Measurements from ENCODE around the gene MUC2. TPM values are rescaled to one million over a fixed set of nuclear protein-coding genes. Genes with fewer than 3 reads are reported as not detected.

MUC2 gene
- total and polyA plus RNA-seq, 3 experiments from 2014 or later = not detected

- DNase-seq = peak in 1 of 5 donors; percentile 38
- Mint-ChIP-seq H3K4me1 (no peaks in the 10 kb centered on the region), H3K9me3 (no peaks in the 10 kb centered on the region), H3K4me3 (no peak overlapping the region), H3K27me3 (peaks cover 5 to 10% of the 10 kb centered on the region in 2 donors), H3K27ac (no peak overlapping the region), H3K36me3 (no peaks in the 10 kb centered on the region)
- H3K27me3 ChIP-seq (ENCODE audit: insufficient read depth, low read length, poor library complexity, severe bottlenecking) = no peaks in the 10 kb centered on the region
- no peaks in the 10 kb centered on the region for H3K4me1 ChIP-seq (ENCODE audit: insufficient read depth, low read length)
- no peaks in the 10 kb centered on the region for H3K36me3 ChIP-seq (ENCODE audit: insufficient read depth, low read length)
- H3K27ac ChIP-seq (ENCODE audit: low read depth, low read length) = no peak overlapping the region
- POLR2A ChIA-PET = no interaction called here
- CTCF ChIA-PET = no interaction called here
- H3K4me3 ChIP-seq (ENCODE audit: low read length) = no peak overlapping the region
- no peaks in the 10 kb centered on the region for H3K9me3 ChIP-seq (ENCODE audit: low read length)
These were observed 1.5 kb downstream of the MUC2 start for GRCh38 chr11:1076061-1076665.

GRCh38 chr11:1077033-1077416 is 2.4 kb downstream of the MUC2 start:
- Histone ChIP-seq H3K27ac (ENCODE audit: low read depth, low read length) (no peak overlapping the region), H3K9me3 (ENCODE audit: low read length) (no peaks in the 10 kb centered on the region), H3K36me3 (ENCODE audit: insufficient read depth, low read length) (no peaks in the 10 kb centered on the region), H3K4me1 (ENCODE audit: insufficient read depth, low read length) (no peaks in the 10 kb centered on the region), H3K27me3 (ENCODE audit: insufficient read depth, low read length, poor library complexity, severe bottlenecking) (no peaks in the 10 kb centered on the region), H3K4me3 (ENCODE audit: low read length) (no peak overlapping the region)
- ChIA-PET CTCF (no interaction called here), POLR2A (no interaction called here)
- no peak overlapping the region for H3K27ac Mint-ChIP-seq
- H3K4me3 Mint-ChIP-seq = no peak overlapping the region
- peak in 1 of 5 donors; percentile 38 for DNase-seq
- H3K9me3 Mint-ChIP-seq = no peaks in the 10 kb centered on the region
- no peaks in the 10 kb centered on the region for H3K4me1 Mint-ChIP-seq
- peaks cover 0 to 5% of the 10 kb centered on the region in 2 donors for H3K27me3 Mint-ChIP-seq
- no peaks in the 10 kb centered on the region for H3K36me3 Mint-ChIP-seq

GRCh38 chr11:1077417-1078119 is 2.9 kb downstream of the MUC2 start:
- Mint-ChIP-seq H3K36me3 (no peaks in the 10 kb centered on the region), H3K4me3 (no peak overlapping the region), H3K27me3 (peaks cover 0 to 5% of the 10 kb centered on the region in 2 donors), H3K4me1 (no peaks in the 10 kb centered on the region), H3K9me3 (no peaks in the 10 kb centered on the region), H3K27ac (no peak overlapping the region)
- peak in 1 of 5 donors; percentile 24 for DNase-seq
- Histone ChIP-seq H3K36me3 (ENCODE audit: insufficient read depth, low read length) (no peaks in the 10 kb centered on the region), H3K4me3 (ENCODE audit: low read length) (no peak overlapping the region), H3K9me3 (ENCODE audit: low read length) (no peaks in the 10 kb centered on the region), H3K4me1 (ENCODE audit: insufficient read depth, low read length) (no peaks in the 10 kb centered on the region), H3K27ac (ENCODE audit: low read depth, low read length) (no peak overlapping the region), H3K27me3 (ENCODE audit: insufficient read depth, low read length, poor library complexity, severe bottlenecking) (no peaks in the 10 kb centered on the region)
- ChIA-PET POLR2A (no interaction called here), CTCF (no interaction called here)

- ChIA-PET POLR2A (no interaction called here), CTCF (no interaction called here)
- no peak overlapping the region for H3K4me3 Mint-ChIP-seq
- peaks cover 0 to 3% of the 10 kb centered on the region in 2 donors for H3K27me3 Mint-ChIP-seq
- no peaks in the 10 kb centered on the region for H3K9me3 ChIP-seq (ENCODE audit: low read length)
- H3K4me3 ChIP-seq (ENCODE audit: low read length) = no peak overlapping the region
- no peak overlapping the region for H3K27ac Mint-ChIP-seq
- H3K36me3 ChIP-seq (ENCODE audit: insufficient read depth, low read length) = no peaks in the 10 kb centered on the region
- no peaks in the 10 kb centered on the region for H3K9me3 Mint-ChIP-seq
- H3K36me3 Mint-ChIP-seq = no peaks in the 10 kb centered on the region
- H3K4me1 Mint-ChIP-seq = no peaks in the 10 kb centered on the region
- H3K27me3 ChIP-seq (ENCODE audit: insufficient read depth, low read length, poor library complexity, severe bottlenecking) = no peaks in the 10 kb centered on the region
- no peak overlapping the region for H3K27ac ChIP-seq (ENCODE audit: low read depth, low read length)
- no peaks in the 10 kb centered on the region for H3K4me1 ChIP-seq (ENCODE audit: insufficient read depth, low read length)
- DNase-seq = peak in 1 of 5 donors; percentile 43
These were observed 3.5 kb downstream of the MUC2 start for GRCh38 chr11:1078191-1078601.

GRCh38 chr11:1081601-1082311 is 7.1 kb downstream of the MUC2 start:
- no peaks in the 10 kb centered on the region for H3K9me3 ChIP-seq (ENCODE audit: low read length)
- H3K9me3 Mint-ChIP-seq = no peaks in the 10 kb centered on the region
- no peak overlapping the region for H3K27ac ChIP-seq (ENCODE audit: low read depth, low read length)
- CTCF ChIA-PET = no interaction called here
- no peaks in the 10 kb centered on the region for H3K4me1 ChIP-seq (ENCODE audit: insufficient read depth, low read length)
- no peak overlapping the region for H3K27ac Mint-ChIP-seq
- POLR2A ChIA-PET = no interaction called here
- H3K4me3 Mint-ChIP-seq = no peak overlapping the region
- H3K36me3 ChIP-seq (ENCODE audit: insufficient read depth, low read length) = no peaks in the 10 kb centered on the region
- no peaks in the 10 kb centered on the region for H3K36me3 Mint-ChIP-seq
- no peaks in the 10 kb centered on the region for H3K27me3 Mint-ChIP-seq
- no peak overlapping the region for H3K4me3 ChIP-seq (ENCODE audit: low read length)
- no peaks in the 10 kb centered on the region for H3K27me3 ChIP-seq (ENCODE audit: insufficient read depth, low read length, poor library complexity, severe bottlenecking)
- peak in 1 of 5 donors; percentile 19 for DNase-seq
- no peaks in the 10 kb centered on the region for H3K4me1 Mint-ChIP-seq

- POLR2A ChIA-PET = no interaction called here
- H3K27me3 Mint-ChIP-seq = no peaks in the 10 kb centered on the region
- H3K36me3 Mint-ChIP-seq = no peaks in the 10 kb centered on the region
- H3K36me3 ChIP-seq (ENCODE audit: insufficient read depth, low read length) = no peaks in the 10 kb centered on the region
- no peak overlapping the region for H3K4me3 ChIP-seq (ENCODE audit: low read length)
- no peak overlapping the region for H3K27ac Mint-ChIP-seq
- no peaks in the 10 kb centered on the region for H3K4me1 Mint-ChIP-seq
- H3K27me3 ChIP-seq (ENCODE audit: insufficient read depth, low read length, poor library complexity, severe bottlenecking) = no peaks in the 10 kb centered on the region
- CTCF ChIA-PET = no interaction called here
- H3K9me3 Mint-ChIP-seq = no peaks in the 10 kb centered on the region
- no peak overlapping the region for H3K27ac ChIP-seq (ENCODE audit: low read depth, low read length)
- no peaks in the 10 kb centered on the region for H3K9me3 ChIP-seq (ENCODE audit: low read length)
- H3K4me3 Mint-ChIP-seq = no peak overlapping the region
- DNase-seq = peak in 1 of 5 donors; percentile 36
- H3K4me1 ChIP-seq (ENCODE audit: insufficient read depth, low read length) = no peaks in the 10 kb centered on the region
These were observed 7.7 kb downstream of the MUC2 start for GRCh38 chr11:1082346-1082727.

GRCh38 chr11:1082728-1083620 is 8.3 kb downstream of the MUC2 start:
- H3K36me3 Mint-ChIP-seq = no peaks in the 10 kb centered on the region
- H3K4me3 Mint-ChIP-seq = no peak overlapping the region
- no peaks in the 10 kb centered on the region for H3K27me3 Mint-ChIP-seq
- H3K9me3 Mint-ChIP-seq = no peaks in the 10 kb centered on the region
- H3K36me3 ChIP-seq (ENCODE audit: insufficient read depth, low read length) = no peaks in the 10 kb centered on the region
- ChIA-PET POLR2A (no interaction called here), CTCF (no interaction called here)
- no peaks in the 10 kb centered on the region for H3K9me3 ChIP-seq (ENCODE audit: low read length)
- H3K4me1 Mint-ChIP-seq = no peaks in the 10 kb centered on the region
- no peak overlapping the region for H3K27ac Mint-ChIP-seq
- no peak overlapping the region for H3K27ac ChIP-seq (ENCODE audit: low read depth, low read length)
- H3K27me3 ChIP-seq (ENCODE audit: insufficient read depth, low read length, poor library complexity, severe bottlenecking) = no peaks in the 10 kb centered on the region
- no peak overlapping the region for H3K4me3 ChIP-seq (ENCODE audit: low read length)
- peak in 1 of 5 donors; percentile 38 for DNase-seq
- no peaks in the 10 kb centered on the region for H3K4me1 ChIP-seq (ENCODE audit: insufficient read depth, low read length)

All from CD8-positive, alpha-beta memory T cell (primary cell).